Choroid plexus epithelial cell (primary cell): ENCODE data around the gene CCDC174.

Experiments used
- DNase-seq: peaks from one replicate; pipeline ENCODE4 v3.0.0-alpha.2; 2010; ENCODE audit warnings: low read depth
- H3K4me3 ChIP-seq: 2 replicates; pipeline ENCODE4 v1.5.1; 2011; ENCODE audit warnings: low read depth, mild to moderate bottlenecking, control low read depth, low read length, moderate library complexity
- CTCF ChIP-seq: conservative IDR thresholded peaks from 2 replicates; pipeline ENCODE4 v1.5.1; 2011; ENCODE audit warnings: low read depth, mild to moderate bottlenecking, control low read depth, inconsistent platforms, low read length, moderate library complexity

The CCDC174 gene

DNA sequence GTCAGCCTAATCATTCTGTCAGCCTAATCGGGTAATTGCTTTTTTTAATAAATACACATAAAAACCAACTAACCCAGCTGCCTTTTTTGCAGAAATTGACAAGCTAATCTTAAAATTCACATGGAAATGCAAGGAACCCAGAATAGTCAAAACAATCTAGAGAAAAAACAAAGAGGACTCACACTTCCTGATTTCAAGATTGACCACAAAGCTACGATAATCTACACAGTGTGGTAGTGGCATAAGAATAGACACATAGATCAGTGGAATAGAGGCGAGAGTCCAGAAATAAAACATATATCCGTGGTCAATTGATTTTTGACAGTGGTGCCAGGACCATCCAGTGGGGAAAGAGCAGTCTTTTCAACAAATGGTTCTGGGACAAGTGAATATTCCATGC is 21.0 kb downstream of the CCDC174 start:
- no peak for TF ChIP-seq CTCF
- DNase-seq = no peak
- no peak overlapping the region for H3K4me3 ChIP-seq

DNA sequence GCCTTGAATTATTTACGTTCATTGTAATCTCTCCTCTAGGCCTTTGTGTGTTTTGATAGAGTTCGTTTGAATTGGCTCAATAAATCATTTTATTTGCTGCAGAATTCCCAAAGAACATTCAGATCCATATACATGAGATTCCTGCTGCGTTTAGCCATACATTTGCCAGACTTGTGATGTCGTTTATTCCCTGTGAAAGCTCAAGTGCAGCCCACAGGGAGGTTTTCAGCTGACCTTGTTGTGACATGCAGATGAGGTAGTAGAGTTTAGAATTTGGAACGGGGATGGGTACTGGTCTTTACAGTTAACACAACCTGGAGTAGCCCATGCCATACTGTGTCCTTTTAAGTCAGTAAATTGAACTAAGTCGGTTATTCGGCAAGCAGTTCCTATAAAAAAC is 23.3 kb downstream of the CCDC174 start, which contains the start of gene C3orf20:
Gene C3orf20, plus strand, starts transcription at position 301 of the 400 bp plus-strand sequence. CDS start 7,573 bp downstream, outside the sequence.
- DNase-seq = no peak
- no peak within 1 kb of the TSS for H3K4me3 ChIP-seq
- no peak for TF ChIP-seq CTCF

- no peak for TF ChIP-seq CTCF
- no peak for DNase-seq
- H3K4me3 ChIP-seq = no peak overlapping the region
Measured at GRCh38 chr3:14676881-14677280, 25.3 kb downstream of the CCDC174 start.

- DNase-seq = no peak
- no peak for TF ChIP-seq CTCF
- H3K4me3 ChIP-seq = no peak overlapping the region
Measured at GRCh38 chr3:14678015-14678503, 26.5 kb downstream of the CCDC174 start.

GRCh38 chr3:14680115-14680514 is 28.6 kb downstream of the CCDC174 start:
- TF ChIP-seq CTCF = no peak
- H3K4me3 ChIP-seq = no peak overlapping the region
- no peak for DNase-seq

DNA sequence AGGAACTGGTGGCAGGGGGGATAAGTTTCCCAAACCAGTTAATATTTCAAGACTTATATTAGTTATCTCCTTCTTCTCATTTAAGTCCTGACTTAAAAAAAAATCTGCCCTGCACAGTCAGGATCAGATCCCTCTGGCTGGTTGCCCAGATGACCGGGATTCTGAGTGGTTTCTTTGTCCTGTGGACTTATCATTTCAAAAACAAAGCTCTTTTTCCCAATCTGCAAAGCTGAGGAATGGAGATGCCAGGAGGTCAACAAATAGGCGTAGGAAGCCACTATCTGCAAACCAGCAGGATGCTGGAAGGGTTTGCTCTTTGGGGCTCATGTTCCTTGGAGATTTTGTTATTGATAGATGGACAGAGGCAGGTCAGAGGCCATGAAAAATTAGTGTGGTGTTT is 29.2 kb downstream of the CCDC174 start:
- DNase-seq = peak; percentile 61
- TF ChIP-seq CTCF = no peak

DNA sequence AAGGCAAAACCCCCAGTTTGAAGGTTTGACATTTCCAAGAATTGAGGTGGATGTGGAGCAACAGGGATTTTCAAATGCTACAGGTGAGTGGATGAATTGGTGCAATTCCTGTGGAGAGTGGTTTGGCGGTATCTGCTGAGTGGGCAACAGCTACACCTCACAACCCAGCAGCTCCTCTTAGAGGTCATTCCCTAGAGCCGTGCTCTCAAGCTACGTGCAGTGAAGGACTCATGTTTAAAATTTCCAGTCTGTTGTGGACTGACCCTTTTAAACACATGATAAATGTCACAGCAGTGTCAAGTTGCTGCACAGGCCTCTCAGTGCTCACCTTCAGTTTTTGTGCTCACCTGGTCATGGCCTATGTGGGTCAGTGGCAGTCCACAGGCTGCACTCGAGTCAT is 32.9 kb downstream of the CCDC174 start:
- no peak for DNase-seq
- no peak for TF ChIP-seq CTCF
- no peak overlapping the region for H3K4me3 ChIP-seq

More for the DNA sequence above, 29.2 kb downstream of the CCDC174 start:
- H3K4me3 ChIP-seq = no peak overlapping the region
